Measurements from ENCODE around the gene PRUNE2. TPM values are rescaled to one million over a fixed set of nuclear protein-coding genes. Genes with fewer than 3 reads are reported as not detected.
"Not testable (repeated sequence)": the region's sequence is repeated elsewhere in the genome, so short reads cannot be mapped to it uniquely, and the experiment has no call there.

Gene PRUNE2
- polyA plus RNA-seq, 1 experiment = 0.78 TPM

DNA sequence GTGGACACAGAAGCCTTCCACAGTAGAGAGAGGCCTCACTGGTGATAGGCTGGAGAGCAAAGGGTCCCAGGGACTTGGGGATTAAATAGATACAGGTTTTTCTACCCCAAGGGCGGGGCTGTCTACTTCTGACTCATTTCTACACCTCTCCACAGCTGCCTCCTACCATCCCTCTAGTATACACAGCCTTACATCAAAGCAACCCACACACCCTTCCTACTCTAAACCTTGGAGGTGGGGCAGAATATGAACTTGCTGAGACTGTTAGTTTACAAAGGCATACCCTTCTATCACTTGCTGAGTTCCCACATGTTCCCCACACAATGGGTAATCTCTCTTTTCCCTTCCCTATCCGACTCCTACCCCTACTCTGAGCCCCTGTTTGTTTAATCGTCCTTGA lies 161.6 kb downstream of the PRUNE2 start:
- CTCF ChIA-PET = no interaction called here

DNA sequence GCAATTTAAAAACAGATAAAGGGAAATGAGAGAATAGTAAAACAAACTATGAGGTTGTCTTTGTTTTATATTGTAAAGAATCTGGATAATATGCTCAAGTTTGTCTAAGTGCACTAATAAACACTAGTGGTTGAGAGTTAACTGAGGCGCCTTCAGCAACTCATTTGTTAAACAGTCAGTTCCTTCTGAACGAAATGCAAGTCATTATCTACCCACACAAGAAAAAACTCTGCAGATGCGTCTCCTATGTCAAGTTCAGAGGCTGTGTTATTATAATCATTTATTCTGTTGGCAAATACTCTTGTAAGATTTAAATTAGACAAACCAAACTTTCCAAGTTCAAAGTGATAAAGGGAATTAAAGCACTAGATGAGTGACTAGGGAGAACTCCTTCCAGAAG lies 162.0 kb downstream of the PRUNE2 start:
- POLR2A ChIA-PET = no interaction called here
- TF ChIP-seq, protein P1, sequence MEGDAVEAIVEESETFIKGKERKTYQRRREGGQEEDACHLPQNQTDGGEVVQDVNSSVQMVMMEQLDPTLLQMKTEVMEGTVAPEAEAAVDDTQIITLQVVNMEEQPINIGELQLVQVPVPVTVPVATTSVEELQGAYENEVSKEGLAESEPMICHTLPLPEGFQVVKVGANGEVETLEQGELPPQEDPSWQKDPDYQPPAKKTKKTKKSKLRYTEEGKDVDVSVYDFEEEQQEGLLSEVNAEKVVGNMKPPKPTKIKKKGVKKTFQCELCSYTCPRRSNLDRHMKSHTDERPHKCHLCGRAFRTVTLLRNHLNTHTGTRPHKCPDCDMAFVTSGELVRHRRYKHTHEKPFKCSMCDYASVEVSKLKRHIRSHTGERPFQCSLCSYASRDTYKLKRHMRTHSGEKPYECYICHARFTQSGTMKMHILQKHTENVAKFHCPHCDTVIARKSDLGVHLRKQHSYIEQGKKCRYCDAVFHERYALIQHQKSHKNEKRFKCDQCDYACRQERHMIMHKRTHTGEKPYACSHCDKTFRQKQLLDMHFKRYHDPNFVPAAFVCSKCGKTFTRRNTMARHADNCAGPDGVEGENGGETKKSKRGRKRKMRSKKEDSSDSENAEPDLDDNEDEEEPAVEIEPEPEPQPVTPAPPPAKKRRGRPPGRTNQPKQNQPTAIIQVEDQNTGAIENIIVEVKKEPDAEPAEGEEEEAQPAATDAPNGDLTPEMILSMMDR (IDR thresholded peaks at IDR 0.05; ENCODE audit: insufficient read depth, low read depth, low read length) = no peak
- no peak for DNase-seq (ENCODE audit: low read depth)
- H3K4me3 ChIP-seq (ENCODE audit: low read depth, low read length) = no peak overlapping the region
- H3K36me3 ChIP-seq (ENCODE audit: control insufficient read depth, insufficient read depth, low read length) = no peaks in the 10 kb centered on the region
- H3K27me3 ChIP-seq (ENCODE audit: control insufficient read depth, insufficient read depth, low read length) = no peaks in the 10 kb centered on the region
- CTCF ChIA-PET = no interaction called here

More for the DNA sequence above, 161.6 kb downstream of the PRUNE2 start:
- no peaks in the 10 kb centered on the region for H3K36me3 ChIP-seq (ENCODE audit: control insufficient read depth, insufficient read depth, low read length)
- H3K4me3 ChIP-seq (ENCODE audit: low read depth, low read length) = no peak overlapping the region
- POLR2A ChIA-PET = no interaction called here
- DNase-seq (ENCODE audit: low read depth) = no peak
- TF ChIP-seq, protein P1 (IDR thresholded peaks at IDR 0.05; ENCODE audit: insufficient read depth, low read depth, low read length) = no peak
- H3K27me3 ChIP-seq (ENCODE audit: control insufficient read depth, insufficient read depth, low read length) = no peaks in the 10 kb centered on the region

DNA sequence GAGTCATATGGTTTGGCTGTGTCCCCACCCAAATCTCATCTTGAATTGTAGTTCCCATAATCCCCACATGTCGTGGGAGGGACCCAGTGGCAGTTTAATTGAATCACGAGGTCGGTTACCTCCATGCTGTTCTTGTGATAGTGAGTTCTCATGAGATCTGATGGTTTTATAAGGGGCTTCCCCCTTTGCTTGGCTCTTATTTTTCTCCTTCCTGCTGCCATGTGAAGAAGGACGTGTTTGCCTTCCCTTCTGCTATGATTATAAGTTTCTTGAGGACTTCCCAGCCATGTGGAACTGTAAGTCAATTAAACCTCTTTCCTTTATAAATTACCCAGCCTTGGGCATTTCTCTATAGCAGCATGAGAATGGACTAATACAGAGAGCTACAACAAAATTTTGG lies 163.0 kb downstream of the PRUNE2 start:
- H3K4me3 ChIP-seq (ENCODE audit: low read depth, low read length); H3K36me3 ChIP-seq (ENCODE audit: control insufficient read depth, insufficient read depth, low read length); DNase-seq (ENCODE audit: low read depth); CTCF ChIA-PET; H3K27me3 ChIP-seq (ENCODE audit: control insufficient read depth, insufficient read depth, low read length): not testable (repeated sequence)
- POLR2A ChIA-PET = interaction anchor here (0.6 kb wide), 1 partner anchor 1334 kb away, joined by 9 read pairs; no protein-coding TSS in a partner anchor

DNA sequence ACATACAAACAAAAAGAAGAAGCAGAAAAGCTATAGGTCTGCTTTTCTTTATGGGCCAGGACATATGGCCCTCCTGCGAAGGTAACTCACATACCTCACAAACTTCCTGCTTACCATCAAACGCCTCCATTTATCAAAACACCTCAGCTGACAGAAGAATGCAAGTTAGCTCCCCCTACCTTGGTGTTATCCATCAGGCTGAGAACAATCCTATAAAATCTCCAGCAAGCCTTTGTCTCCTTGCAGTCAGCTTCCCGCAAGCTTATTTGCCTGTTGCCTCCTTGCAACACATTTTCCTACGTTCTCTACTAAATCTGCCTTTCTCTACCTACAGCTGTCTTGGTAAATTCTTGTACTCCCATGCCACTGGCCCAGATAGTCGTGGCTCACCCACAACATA lies 164.4 kb downstream of the PRUNE2 start:
- no peak for DNase-seq (ENCODE audit: low read depth)
- ChIA-PET CTCF (interaction anchor here (1.3 kb wide), 1 partner anchor 11 kb away, joined by 3 read pairs; no protein-coding TSS in a partner anchor), POLR2A (no interaction called here)
- Histone ChIP-seq H3K27me3 (ENCODE audit: control insufficient read depth, insufficient read depth, low read length) (no peaks in the 10 kb centered on the region), H3K4me3 (ENCODE audit: low read depth, low read length) (no peak overlapping the region), H3K36me3 (ENCODE audit: control insufficient read depth, insufficient read depth, low read length) (no peaks in the 10 kb centered on the region)
- TF ChIP-seq, protein P1 (IDR thresholded peaks at IDR 0.05; ENCODE audit: insufficient read depth, low read depth, low read length) = no peak

DNA sequence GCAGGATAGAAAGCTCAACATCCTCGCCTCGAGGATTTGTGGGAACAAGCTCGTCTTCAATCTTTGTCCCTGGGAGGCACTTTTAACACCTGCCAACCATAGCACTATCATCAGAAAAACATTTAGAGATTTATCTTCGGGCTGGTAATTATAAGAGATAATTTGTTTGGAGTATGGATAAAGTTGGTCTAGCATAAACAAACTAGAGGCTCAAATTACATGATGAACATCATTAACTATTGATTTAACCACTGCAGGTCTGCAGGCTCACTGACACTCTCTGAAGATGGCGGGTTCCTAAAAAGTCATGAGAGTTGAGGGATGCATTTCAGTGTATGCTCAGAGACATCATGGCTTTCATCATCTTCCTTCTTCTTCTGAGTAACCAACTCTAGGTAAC lies 167.5 kb downstream of the PRUNE2 start:
- CTCF ChIA-PET = interaction anchor here (0.9 kb wide), 1 partner anchor 21 kb away, joined by 5 read pairs; no protein-coding TSS in a partner anchor
- POLR2A ChIA-PET = no interaction called here

More for the DNA sequence above, 167.5 kb downstream of the PRUNE2 start:
- TF ChIP-seq, protein P1 (IDR thresholded peaks at IDR 0.05; ENCODE audit: insufficient read depth, low read depth, low read length) = no peak
- Histone ChIP-seq H3K4me3 (ENCODE audit: low read depth, low read length) (no peak overlapping the region), H3K36me3 (ENCODE audit: control insufficient read depth, insufficient read depth, low read length) (no peaks in the 10 kb centered on the region), H3K27me3 (ENCODE audit: control insufficient read depth, insufficient read depth, low read length) (no peaks in the 10 kb centered on the region)
- DNase-seq (ENCODE audit: low read depth) = no peak
